ENCODE measurements around the gene NFIL3. TPM values are rescaled to one million over a fixed set of nuclear protein-coding genes. Genes with fewer than 3 reads are reported as not detected.
"Not testable (repeated sequence)": the region's sequence is repeated elsewhere in the genome, so short reads cannot be mapped to it uniquely, and the experiment has no call there.

The NFIL3 gene
- total RNA-seq, 1 donor from 2014 or later, result 26.3 TPM

- no peaks in the 10 kb centered on the region for H3K27me3 Mint-ChIP-seq (ENCODE audit: low read depth)
- no peak for TF ChIP-seq CTCF (IDR thresholded peaks at IDR 0.05; ENCODE audit: unreplicated experiment)
- no peaks in the 10 kb centered on the region for H3K9me3 Mint-ChIP-seq
- no peak overlapping the region for H3K4me3 Mint-ChIP-seq
- DNase-seq (ENCODE audit: low spot score in 2 of 2, unreplicated experiment in 2 of 2), result no peak
- H3K36me3 Mint-ChIP-seq, result no peaks in the 10 kb centered on the region
- no peak overlapping the region for H3K27ac Mint-ChIP-seq
- no peaks in the 10 kb centered on the region for H3K4me1 Mint-ChIP-seq
Observed at GRCh38 chr9:91386765-91387164, 36.9 kb downstream of the NFIL3 start.

GRCh38 chr9:91384954-91385353 lies 38.7 kb downstream of the NFIL3 start:
- Mint-ChIP-seq H3K4me3 (no peak overlapping the region), H3K27ac (no peak overlapping the region), H3K9me3 (no peaks in the 10 kb centered on the region), H3K4me1 (no peaks in the 10 kb centered on the region), H3K36me3 (no peaks in the 10 kb centered on the region), H3K27me3 (ENCODE audit: low read depth) (no peaks in the 10 kb centered on the region)
- no peak for DNase-seq (ENCODE audit: low spot score in 2 of 2, unreplicated experiment in 2 of 2)
- no peak for TF ChIP-seq CTCF (IDR thresholded peaks at IDR 0.05; ENCODE audit: unreplicated experiment)

- H3K27me3 Mint-ChIP-seq (ENCODE audit: low read depth), result no peaks in the 10 kb centered on the region
- no peaks in the 10 kb centered on the region for H3K4me1 Mint-ChIP-seq
- no peaks in the 10 kb centered on the region for H3K36me3 Mint-ChIP-seq
- no peak overlapping the region for H3K27ac Mint-ChIP-seq
- no peaks in the 10 kb centered on the region for H3K9me3 Mint-ChIP-seq
- H3K4me3 Mint-ChIP-seq, result no peak overlapping the region
- no peak for TF ChIP-seq CTCF (IDR thresholded peaks at IDR 0.05; ENCODE audit: unreplicated experiment)
- no peak for DNase-seq (ENCODE audit: low spot score in 2 of 2, unreplicated experiment in 2 of 2)
Observed at GRCh38 chr9:91383577-91383976, 40.1 kb downstream of the NFIL3 start.

GRCh38 chr9:91382298-91382697 lies 41.3 kb downstream of the NFIL3 start:
- H3K4me1 Mint-ChIP-seq, result no peaks in the 10 kb centered on the region
- H3K27ac Mint-ChIP-seq, result no peak overlapping the region
- H3K4me3 Mint-ChIP-seq, result no peak overlapping the region
- no peaks in the 10 kb centered on the region for H3K27me3 Mint-ChIP-seq (ENCODE audit: low read depth)
- TF ChIP-seq CTCF (IDR thresholded peaks at IDR 0.05; ENCODE audit: unreplicated experiment), result no peak
- peaks cover 5% of the 10 kb centered on the region for H3K9me3 Mint-ChIP-seq
- DNase-seq (ENCODE audit: low spot score in 2 of 2, unreplicated experiment in 2 of 2), result no peak
- peaks cover 3% of the 10 kb centered on the region for H3K36me3 Mint-ChIP-seq

- no peak overlapping the region for H3K4me3 Mint-ChIP-seq
- DNase-seq (ENCODE audit: low spot score in 2 of 2, unreplicated experiment in 2 of 2), result no peak
- no peak for TF ChIP-seq CTCF (IDR thresholded peaks at IDR 0.05; ENCODE audit: unreplicated experiment)
- H3K9me3 Mint-ChIP-seq, result peaks cover 5% of the 10 kb centered on the region
- H3K27ac Mint-ChIP-seq, result no peak overlapping the region
- no peaks in the 10 kb centered on the region for H3K27me3 Mint-ChIP-seq (ENCODE audit: low read depth)
- H3K4me1 Mint-ChIP-seq, result no peaks in the 10 kb centered on the region
- H3K36me3 Mint-ChIP-seq, result peaks cover 3% of the 10 kb centered on the region
Observed at GRCh38 chr9:91379426-91379825, 44.2 kb downstream of the NFIL3 start.

- Mint-ChIP-seq H3K4me1 (no peaks in the 10 kb centered on the region), H3K4me3 (no peak overlapping the region), H3K9me3 (peaks cover 5% of the 10 kb centered on the region), H3K36me3 (peaks cover 3% of the 10 kb centered on the region), H3K27ac (no peak overlapping the region), H3K27me3 (ENCODE audit: low read depth) (no peaks in the 10 kb centered on the region)
- TF ChIP-seq CTCF (IDR thresholded peaks at IDR 0.05; ENCODE audit: unreplicated experiment), result no peak
- no peak for DNase-seq (ENCODE audit: low spot score in 2 of 2, unreplicated experiment in 2 of 2)
Observed at GRCh38 chr9:91378695-91379127, 44.9 kb downstream of the NFIL3 start.

- not testable (repeated sequence) for H3K4me1 Mint-ChIP-seq; H3K4me3 Mint-ChIP-seq; H3K9me3 Mint-ChIP-seq; H3K36me3 Mint-ChIP-seq; H3K27ac Mint-ChIP-seq; DNase-seq (ENCODE audit: low spot score in 2 of 2, unreplicated experiment in 2 of 2); H3K27me3 Mint-ChIP-seq (ENCODE audit: low read depth)
Observed at GRCh38 chr9:91378054-91378453, 45.6 kb downstream of the NFIL3 start.

Data from mesothelial cell of epicardium (in vitro differentiated cells).